Common myeloid progenitor, CD34-positive (primary cell): Measurements from ENCODE around the gene ABHD11.

ENCODE experiments used
- CTCF ChIA-PET: fragments of 350-600 bp; sonication (Branson Sonifier 250); formaldehyde crosslinking; loops from one replicate; lab custom pipeline; 2021; ENCODE audit warnings: antibody characterized with exemption; lab: Charles Lee
- POLR2A ChIA-PET: fragments of 350-600 bp; sonication (Branson Sonifier 250); formaldehyde crosslinking; loops from one replicate; lab custom pipeline; 2021; ENCODE audit warnings: antibody characterized with exemption; lab: Charles Lee
- DNase-seq, 3 donors: peaks; one replicate each; pipeline versions ENCODE4 v3.0.0 to v3.0.0-alpha.2; 2013
- H3K27ac ChIP-seq, 2 experiments: 1 replicate in 1 of 2; 2 replicates in 1 of 2; pipeline ENCODE4 v1.7.0; 2013; ENCODE audit warnings: inconsistent platforms in 2 of 2, low read length in 2 of 2, mild to moderate bottlenecking in 2 of 2, low read depth in 1 of 2, moderate library complexity in 1 of 2; ENCODE audit not compliant: severe bottlenecking in 2 of 2, insufficient read depth in 1 of 2, poor library complexity in 1 of 2
- H3K27me3 ChIP-seq, 5 experiments: replicated peaks in 2 of 5; 1 replicate in 3 of 5; 2 replicates in 2 of 5; pipeline versions ENCODE4 v1.6.1 to v1.7.0; 2013; ENCODE audit warnings: low read length in 4 of 5, mild to moderate bottlenecking in 2 of 5, moderate library complexity in 2 of 5, inconsistent platforms in 1 of 5; ENCODE audit not compliant: insufficient read depth in 5 of 5, control insufficient read depth in 4 of 5
- H3K36me3 ChIP-seq, 4 experiments: 1 replicate in 2 of 4; 2 replicates in 2 of 4; pipeline versions ENCODE4 v1.6.1 to v1.7.0; 2013; ENCODE audit warnings: low read length in 3 of 4, control low read depth in 1 of 4, mild to moderate bottlenecking in 1 of 4; ENCODE audit not compliant: control insufficient read depth in 4 of 4, insufficient read depth in 4 of 4
- H3K4me1 ChIP-seq, 4 experiments: 1 replicate in 3 of 4; 2 replicates in 1 of 4; pipeline versions ENCODE4 v1.6.1 to v1.7.1; 2013; ENCODE audit warnings: low read length in 3 of 4, mild to moderate bottlenecking in 3 of 4, control low read depth in 1 of 4, inconsistent platforms in 1 of 4, moderate library complexity in 1 of 4; ENCODE audit not compliant: control insufficient read depth in 4 of 4, insufficient read depth in 4 of 4; ENCODE audit errors: control extremely low read depth in 1 of 4
- H3K4me3 ChIP-seq, 7 experiments: 1 replicate in 4 of 7; 2 replicates in 3 of 7; pipeline versions ENCODE4 v1.5.1 to v1.7.0; 2013; ENCODE audit warnings: mild to moderate bottlenecking in 7 of 7, low read length in 6 of 7, moderate library complexity in 6 of 7, inconsistent platforms in 2 of 7, low read depth in 2 of 7, control low read depth in 1 of 7; ENCODE audit not compliant: insufficient read depth in 4 of 7, control insufficient read depth in 1 of 7; ENCODE audit errors: extremely low read depth in 1 of 7
- H3K9me3 ChIP-seq, 5 experiments: 1 replicate in 4 of 5; 2 replicates in 1 of 5; pipeline versions ENCODE4 v1.6.1 to v1.7.1; 2013; ENCODE audit warnings: low read length in 4 of 5, mild to moderate bottlenecking in 2 of 5, inconsistent platforms in 1 of 5, low read depth in 1 of 5, moderate library complexity in 1 of 5; ENCODE audit not compliant: control insufficient read depth in 4 of 5, insufficient read depth in 2 of 5; ENCODE audit errors: control extremely low read depth in 1 of 5
- WGBS: methylation state at CpG from one replicate; pipeline ENCODE4 v1.1.5; 2013; ENCODE audit not compliant: insufficient coverage; 5-methylcytosine and 5-hydroxymethylcytosine counted together

Gene ABHD11

DNA sequence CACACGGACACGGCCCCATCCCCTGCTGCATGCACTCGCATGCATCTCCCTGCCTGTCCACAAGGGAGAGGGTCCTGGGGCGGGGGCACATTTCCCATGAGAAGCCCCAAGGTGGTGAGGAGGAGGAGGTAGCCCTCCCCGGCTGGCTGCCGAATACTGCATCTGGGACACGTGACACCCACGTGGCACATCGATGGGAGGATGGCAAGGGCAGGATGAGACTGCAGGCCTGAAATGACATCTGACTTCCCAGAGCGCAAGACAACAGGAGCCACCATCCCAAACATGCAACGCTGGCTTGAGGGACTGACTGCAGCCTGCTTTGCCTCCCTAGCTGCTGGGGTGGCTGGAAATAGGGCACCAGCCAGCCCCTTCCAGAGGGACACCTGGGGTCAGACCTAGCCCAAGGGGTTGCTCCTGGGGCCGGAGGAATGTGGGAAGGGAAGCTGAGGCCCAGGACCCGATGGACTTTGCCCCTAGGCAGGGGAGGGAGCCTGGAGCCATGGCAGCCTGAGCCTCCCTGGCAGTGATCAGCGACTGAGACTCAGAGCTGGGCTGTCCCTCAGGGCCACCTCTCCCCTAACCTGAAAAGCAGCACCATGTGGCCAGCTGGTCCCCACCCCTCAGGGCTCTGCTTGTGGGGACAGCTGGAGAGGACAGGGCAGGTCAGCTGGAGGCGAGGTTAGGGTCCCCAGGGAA lies 39.1 kb downstream of the ABHD11 start:
- no peaks in the 10 kb centered on the region for H3K9me3 ChIP-seq
- 98% methylated on average over 14 of the region's 15 CpGs for WGBS
- H3K36me3 ChIP-seq: peaks cover 6 to 50% (median 30%) of the 10 kb centered on the region in 4 experiments
- H3K27me3 ChIP-seq: peaks cover 0 to 46% (median 24%) of the 10 kb centered on the region in 5 experiments
- no peak for DNase-seq
- ChIA-PET POLR2A (no interaction called here), CTCF (interaction anchor here (0.6 to 3.0 kb wide), 4 partner anchors 9 to 227 kb away, joined by 3 to 10 read pairs (median 4); no protein-coding TSS in a partner anchor)
- H3K4me3 ChIP-seq: no peak overlapping the region
- peaks cover 0 to 6% (median 1%) of the 10 kb centered on the region in 4 experiments for H3K4me1 ChIP-seq
- H3K27ac ChIP-seq: no peak overlapping the region

DNA sequence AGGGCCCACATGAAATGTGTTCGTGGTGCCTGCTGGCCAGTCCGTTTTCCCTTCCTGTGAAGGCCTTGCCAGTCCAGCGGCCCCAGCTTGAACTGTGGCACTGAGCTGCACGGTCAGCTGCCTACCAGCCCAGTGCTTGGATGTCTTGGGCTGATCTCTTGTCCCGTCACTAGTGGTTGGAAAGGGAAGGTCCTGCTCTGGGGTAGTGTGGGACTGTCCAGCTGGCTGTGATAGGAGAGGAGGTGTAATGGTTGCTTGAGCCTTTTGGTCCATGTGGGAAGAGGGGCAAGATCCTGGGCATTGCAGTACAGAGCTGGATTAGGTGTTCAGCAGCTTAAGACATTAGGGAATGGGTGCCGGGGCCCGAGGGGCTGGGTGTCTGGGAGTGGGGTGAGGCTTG lies 40.2 kb downstream of the ABHD11 start:
- ChIA-PET CTCF (interaction anchor here (0.6 to 3.0 kb wide), 6 partner anchors 8 to 226 kb away, joined by 3 to 10 read pairs (median 4); no protein-coding TSS in a partner anchor), POLR2A (no interaction called here)
- no peak overlapping the region for H3K4me3 ChIP-seq
- peaks cover 0 to 37% (median 16%) of the 10 kb centered on the region in 5 experiments for H3K27me3 ChIP-seq
- peaks cover 6 to 61% (median 39%) of the 10 kb centered on the region in 4 experiments for H3K36me3 ChIP-seq
- no peak for DNase-seq
- 100% methylated on average over 4 of the region's 7 CpGs for WGBS
- H3K27ac ChIP-seq: no peak overlapping the region
- no peaks in the 10 kb centered on the region for H3K9me3 ChIP-seq
- peaks cover 0 to 1% (median 0%) of the 10 kb centered on the region in 4 experiments for H3K4me1 ChIP-seq

DNA sequence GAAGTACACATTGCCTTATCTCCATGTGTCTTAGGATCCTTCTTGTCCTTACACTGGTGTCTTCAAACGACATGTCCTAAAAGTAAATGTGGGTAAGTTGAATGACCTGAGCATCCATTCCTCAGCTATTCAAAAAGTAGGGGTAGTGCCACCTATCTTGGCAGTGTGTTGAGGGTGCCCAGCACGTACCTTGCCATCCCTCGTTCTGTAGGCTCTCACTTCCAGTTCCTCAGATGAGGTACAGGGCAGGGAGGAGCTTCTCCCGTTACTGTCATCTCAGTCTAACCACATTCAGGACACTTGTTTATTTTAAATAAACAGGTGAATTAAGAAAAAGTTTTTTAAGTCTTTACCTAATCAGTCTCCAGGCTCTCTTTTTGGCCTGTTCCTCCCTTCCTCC lies 42.2 kb downstream of the ABHD11 start:
- 96% methylated on average over 3 of the region's 4 CpGs for WGBS
- POLR2A ChIA-PET: no interaction called here
- peaks cover 6 to 80% (median 52%) of the 10 kb centered on the region in 4 experiments for H3K36me3 ChIP-seq

DNA sequence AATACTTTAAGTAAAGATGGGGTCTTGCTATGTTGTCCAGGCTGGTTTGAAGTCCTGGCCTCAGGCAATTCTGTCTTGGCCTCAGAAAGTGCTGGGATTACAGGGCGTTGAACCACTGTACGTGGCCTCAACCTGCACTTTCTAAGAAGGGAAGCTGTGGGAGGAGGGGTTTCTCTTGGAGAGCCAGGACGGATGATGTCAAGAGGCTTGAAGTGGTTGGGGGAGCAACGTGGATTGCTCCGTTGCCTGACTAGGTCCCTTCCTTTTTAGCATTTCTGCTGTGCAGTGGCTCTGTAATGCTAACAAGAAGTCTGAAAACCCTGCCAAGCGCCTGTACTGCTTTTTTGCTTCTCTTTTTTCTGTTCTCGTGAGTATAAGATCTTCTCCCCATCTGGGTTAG lies 48.0 kb downstream of the ABHD11 start:
- Histone ChIP-seq H3K27ac (no peak overlapping the region), H3K4me3 (no peak overlapping the region), H3K9me3 (no peaks in the 10 kb centered on the region), H3K36me3 (peaks cover 4 to 85% (median 53%) of the 10 kb centered on the region in 4 experiments), H3K27me3 (no peaks in the 10 kb centered on the region), H3K4me1 (no peaks in the 10 kb centered on the region)
- CTCF ChIA-PET: interaction anchor here (1.6 kb wide), 1 partner anchor 12 kb away, joined by 6 read pairs; no protein-coding TSS in a partner anchor
- POLR2A ChIA-PET: no interaction called here
- WGBS: 94% methylated on average over 6 of the region's 7 CpGs
- DNase-seq: no peak

More for the DNA sequence above, 42.2 kb downstream of the ABHD11 start:
- CTCF ChIA-PET: interaction anchor here (0.7 to 1.9 kb wide), 8 partner anchors 8 to 27 kb away, joined by 3 to 8 read pairs (median 3); no protein-coding TSS in a partner anchor
- Histone ChIP-seq H3K4me3 (no peak overlapping the region), H3K4me1 (no peaks in the 10 kb centered on the region), H3K27ac (no peak overlapping the region), H3K9me3 (no peaks in the 10 kb centered on the region), H3K27me3 (peaks cover 0 to 16% (median 0%) of the 10 kb centered on the region in 5 experiments)
- no peak for DNase-seq

DNA sequence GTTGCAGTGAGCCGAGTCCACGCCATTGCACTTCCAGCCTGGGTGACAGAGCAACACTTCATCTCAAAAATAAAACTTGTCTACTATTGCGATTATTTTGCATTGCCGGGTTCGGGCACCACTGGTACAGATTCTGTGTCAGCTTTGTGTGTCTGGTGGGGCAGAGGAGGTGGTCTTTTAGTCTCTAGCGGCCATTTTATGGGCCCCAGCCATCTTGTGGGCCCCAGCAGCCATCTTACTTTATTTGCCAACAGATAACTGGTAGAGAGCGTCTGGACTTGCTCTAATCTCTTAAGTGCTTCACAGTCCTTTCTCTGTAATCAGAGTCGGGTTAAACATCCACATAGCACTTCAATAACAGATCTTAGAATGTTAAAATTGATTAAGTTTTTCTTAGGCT lies 50.3 kb downstream of the ABHD11 start:
- Histone ChIP-seq H3K36me3 (peaks cover 2 to 62% (median 37%) of the 10 kb centered on the region in 4 experiments), H3K4me1 (peaks cover 0 to 7% (median 4%) of the 10 kb centered on the region in 4 experiments), H3K27me3 (no peaks in the 10 kb centered on the region), H3K4me3 (no peak overlapping the region), H3K9me3 (no peaks in the 10 kb centered on the region), H3K27ac (no peak overlapping the region)
- CTCF ChIA-PET: interaction anchor here (1.0 kb wide), 1 partner anchor 9 kb away, joined by 3 read pairs; no protein-coding TSS in a partner anchor
- 100% methylated on average over 2 of the region's 8 CpGs for WGBS
- POLR2A ChIA-PET: no interaction called here
- DNase-seq: no peak
